HG03432 (cell line): Measurements from ENCODE around the gene COX5A.
A peak's percentile ranks its signal among the peaks of the same experiment; 100 is the strongest.
"Not testable (repeated sequence)": the region's sequence is repeated elsewhere in the genome, so short reads cannot be mapped to it uniquely, and the experiment has no call there.

Experiments
- ATAC-seq: cut with Tn5 transposase; IDR thresholded peaks from one replicate; pipeline ENCODE4 v1.9.1; 2021; ENCODE audit warnings: mild to moderate bottlenecking, moderate library complexity; ENCODE audit not compliant: unreplicated experiment

Gene COX5A

DNA sequence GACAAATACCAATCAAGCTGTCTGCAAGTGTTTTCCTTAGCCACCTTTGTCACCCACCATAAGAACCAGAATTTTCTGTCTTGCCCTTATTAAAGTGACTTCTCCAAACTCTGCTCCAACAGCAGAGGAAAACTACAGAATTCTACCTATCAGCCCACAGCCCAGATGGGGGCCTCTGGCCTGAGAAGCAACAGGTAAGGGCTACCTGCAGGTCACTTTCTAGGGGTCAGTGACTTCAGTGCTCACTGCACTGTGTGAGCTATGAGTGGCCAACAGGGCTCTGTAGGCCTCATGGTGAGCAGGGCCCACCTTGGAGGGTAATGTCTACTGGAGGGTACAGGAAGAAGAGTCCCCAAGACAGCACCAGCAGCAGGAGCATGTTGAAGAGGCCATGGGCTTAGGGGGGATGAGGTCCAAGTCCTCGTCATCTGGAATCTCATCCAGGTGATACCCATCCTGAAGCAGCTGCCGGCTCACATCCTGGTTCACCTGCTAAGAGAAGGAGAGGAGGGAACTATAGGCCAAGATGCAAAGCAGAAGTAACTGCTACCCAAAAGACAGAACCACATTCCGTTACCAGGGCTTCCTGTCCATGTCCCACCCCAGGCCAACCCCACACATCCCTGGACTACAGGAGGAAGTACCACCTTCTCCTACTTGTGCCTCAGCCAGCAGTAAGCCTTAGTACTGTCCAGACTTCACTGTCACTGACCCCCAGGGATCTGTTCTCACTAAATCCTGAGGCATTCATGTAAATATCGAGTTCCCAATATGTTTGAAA lies 35.4 kb downstream of the COX5A start:
- no peak for ATAC-seq

GRCh38 chr15:74901612-74902063 lies 36.2 kb downstream of the COX5A start:
- ATAC-seq: no peak

DNA sequence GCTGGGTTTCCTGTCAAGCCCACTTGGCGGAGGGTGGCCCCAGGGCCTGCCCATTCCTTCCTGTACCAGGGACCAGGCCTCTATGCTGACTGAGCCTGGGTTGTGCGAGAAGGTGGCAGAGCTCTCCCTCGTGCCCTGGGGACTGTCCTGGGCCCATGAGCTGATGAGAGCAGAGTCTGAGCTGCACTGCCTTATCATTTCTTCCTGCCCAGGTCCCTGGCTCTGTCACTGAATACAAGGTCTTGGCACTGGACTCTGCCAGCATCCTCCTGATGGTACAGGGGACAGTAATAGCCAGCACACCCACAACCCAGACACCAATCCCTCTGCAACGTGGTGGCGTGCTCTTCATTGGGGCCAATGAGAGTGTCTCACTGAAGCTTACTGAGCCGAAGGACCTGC lies 40.6 kb downstream of the COX5A start:
- no peak for ATAC-seq

DNA sequence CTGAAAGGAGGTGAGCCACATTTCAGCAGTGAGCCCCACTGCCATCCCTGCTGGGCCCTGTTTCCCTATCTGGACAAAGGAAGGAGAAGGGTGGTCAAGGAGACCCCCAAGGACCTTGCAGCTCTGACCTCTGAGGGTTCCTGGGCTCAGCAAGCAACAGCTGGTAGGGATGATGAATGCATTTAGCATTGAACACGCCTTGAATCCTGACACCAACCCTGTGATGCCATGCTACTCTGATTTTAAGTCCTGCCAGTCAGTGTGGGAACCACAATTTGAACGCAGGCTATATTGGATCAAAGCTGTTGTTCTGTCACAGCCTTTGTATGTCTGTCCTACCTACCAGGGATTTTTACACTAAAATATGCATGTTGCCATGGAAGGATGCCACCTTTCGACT lies 41.6 kb downstream of the COX5A start:
- no peak for ATAC-seq

DNA sequence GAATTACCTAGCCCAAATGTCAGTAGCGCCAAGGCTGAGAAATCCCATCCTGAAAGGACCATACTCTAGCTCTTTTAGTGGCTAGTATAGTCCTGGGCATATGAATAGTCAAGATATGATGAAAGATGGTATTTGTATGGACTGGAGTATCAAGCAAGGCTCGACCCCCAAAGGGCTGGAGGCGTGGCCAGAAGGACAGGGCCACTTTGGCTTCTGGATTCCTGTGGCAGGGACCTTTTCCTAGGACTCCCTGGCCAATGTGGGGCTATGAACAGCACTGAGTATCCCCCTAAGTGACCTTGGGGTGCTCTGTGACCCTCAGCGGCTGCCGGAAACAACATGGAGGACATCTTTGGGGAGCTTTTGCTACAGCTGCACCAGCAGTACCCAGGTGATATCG lies 42.0 kb downstream of the COX5A start:
- no peak for ATAC-seq

DNA sequence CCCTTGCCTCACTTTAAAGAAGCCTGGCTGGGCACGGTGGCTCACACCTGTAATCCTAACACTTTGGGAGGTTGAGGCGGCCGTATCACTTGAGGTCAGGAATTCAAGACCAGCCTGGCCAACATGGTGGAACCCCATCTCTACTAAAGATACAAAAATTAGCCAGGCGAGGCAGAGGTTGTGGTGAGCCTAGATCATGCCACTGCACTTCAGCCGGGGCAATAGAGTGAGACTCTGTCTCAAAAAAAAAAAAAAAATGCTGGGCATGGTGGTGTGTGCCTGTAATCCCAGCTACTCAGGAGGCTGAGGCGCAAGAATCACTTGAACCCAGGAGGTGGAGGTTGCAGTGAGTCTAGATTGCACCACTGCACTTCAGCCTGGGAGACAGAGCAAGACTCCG lies 43.5 kb downstream of the COX5A start:
- not testable (repeated sequence) for ATAC-seq

DNA sequence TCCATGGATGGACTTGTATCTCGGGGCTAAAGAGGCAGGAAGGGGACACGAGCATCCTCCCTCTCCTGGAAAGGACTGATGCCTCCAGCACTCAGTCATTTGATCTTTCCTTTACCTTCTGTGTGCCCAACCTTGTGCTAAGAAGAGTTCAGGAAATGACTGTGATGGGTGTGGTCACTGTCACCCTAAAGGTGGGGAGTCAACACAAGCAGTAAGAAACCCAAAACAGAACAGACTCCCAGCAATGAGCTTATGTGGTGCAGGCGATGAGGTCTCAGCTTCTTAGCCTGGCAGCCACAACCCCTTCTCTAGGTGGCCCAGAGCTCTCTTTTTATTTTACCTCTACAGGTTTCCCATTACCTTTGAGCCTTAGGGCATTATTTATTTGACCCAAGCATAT lies 44.2 kb downstream of the COX5A start:
- no peak for ATAC-seq

DNA sequence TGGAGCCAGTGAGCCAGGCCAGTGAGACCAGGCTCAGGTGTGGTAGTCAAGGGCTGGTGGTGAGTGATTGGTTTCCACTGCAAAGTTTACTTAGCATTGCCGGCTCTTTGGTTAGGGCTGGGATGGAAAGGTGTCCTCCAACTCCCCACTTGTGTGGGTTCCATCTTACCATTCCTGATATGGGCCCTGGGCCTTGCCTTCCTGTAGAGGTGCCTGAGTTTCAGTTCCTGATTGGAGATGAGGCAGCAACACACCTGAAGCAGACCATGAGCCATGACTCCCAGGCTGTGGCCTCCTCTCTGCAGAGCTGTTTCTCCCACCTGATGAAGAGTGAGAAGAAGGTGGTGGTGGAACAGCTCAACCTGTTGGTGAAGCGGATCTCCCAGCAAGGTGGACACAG lies 44.9 kb downstream of the COX5A start:
- no peak for ATAC-seq

DNA sequence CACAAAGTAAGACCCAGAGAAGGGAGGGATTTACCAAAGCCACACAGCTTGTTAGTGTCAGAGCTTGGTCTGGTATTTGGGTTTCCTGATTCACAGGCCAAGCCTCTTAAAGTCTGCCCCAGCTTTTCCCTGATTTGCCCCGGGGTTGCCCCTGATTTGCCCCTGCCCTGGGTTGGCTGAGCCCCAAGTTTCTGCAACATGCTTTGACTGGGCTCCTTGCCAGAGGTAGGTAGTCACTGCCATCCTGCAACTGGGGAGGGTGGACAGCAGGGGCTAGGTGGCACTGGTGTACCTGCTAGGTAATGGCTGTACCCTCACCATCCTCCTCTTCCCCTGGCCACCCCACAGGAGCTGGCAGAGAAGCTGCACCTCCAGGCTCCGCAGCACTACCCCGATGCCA lies 45.6 kb downstream of the COX5A start:
- ATAC-seq: no peak

GRCh38 chr15:74891469-74891868 lies 46.4 kb downstream of the COX5A start:
- ATAC-seq: no peak

DNA sequence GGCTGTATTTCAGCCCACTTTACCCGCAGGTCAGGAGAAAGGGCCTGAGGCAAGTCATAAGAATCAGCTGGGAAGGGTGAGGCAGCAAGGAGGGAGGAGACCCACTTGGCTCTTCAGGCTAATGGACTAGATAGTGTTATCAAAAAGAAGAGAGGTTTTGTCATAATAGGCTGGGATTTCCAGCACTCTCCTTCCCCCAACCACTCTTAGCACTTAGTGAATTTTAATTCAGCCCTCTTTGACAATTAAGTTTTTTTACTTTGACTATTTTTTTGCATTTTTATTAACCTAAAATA lies 47.3 kb downstream of the COX5A start:
- ATAC-seq: no peak

GRCh38 chr15:74889883-74890664 lies 47.8 kb downstream of the COX5A start, which contains the start of gene MPI:
Gene MPI, plus strand, starts transcription at chr15:74890042. Its CDS starts 32 bp downstream, at chr15:74890074.
- ATAC-seq: peak; percentile 91

- ATAC-seq: peak; percentile 24
Measured at GRCh38 chr15:74889390-74889882, 48.4 kb downstream of the COX5A start.

GRCh38 chr15:74888716-74889115 lies 49.2 kb downstream of the COX5A start:
- ATAC-seq: no peak

DNA sequence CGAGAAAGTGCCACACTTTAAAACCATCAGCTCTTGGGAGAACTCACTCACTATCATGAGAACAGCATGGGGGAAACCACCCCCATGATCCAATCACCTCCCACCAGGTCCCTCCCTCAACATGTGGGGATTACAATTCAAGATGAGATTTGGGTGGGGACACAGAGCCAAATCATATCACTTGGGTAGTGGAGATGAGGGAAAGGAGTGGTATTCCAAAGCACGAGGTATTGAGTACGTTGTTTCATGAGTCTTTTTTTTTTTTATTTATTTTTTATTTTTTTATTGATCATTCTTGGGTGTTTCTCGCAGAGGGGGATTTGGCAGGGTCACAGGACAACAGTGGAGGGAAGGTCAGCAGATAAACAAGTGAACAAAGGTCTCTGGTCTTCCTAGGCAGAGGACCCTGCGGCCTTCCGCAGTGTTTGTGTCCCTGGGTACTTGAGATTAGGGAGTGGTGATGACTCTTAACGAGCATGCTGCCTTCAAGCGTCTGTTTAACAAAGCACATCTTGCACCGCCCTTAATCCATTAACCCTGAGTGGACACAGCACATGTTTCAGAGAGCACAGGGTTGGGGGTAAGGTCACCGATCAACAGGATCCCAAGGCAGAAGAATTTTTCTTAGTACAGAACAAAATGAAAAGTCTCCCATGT lies 50.2 kb downstream of the COX5A start:
- not testable (repeated sequence) for ATAC-seq

GRCh38 chr15:74885461-74885860 lies 52.4 kb downstream of the COX5A start:
- ATAC-seq: no peak

DNA sequence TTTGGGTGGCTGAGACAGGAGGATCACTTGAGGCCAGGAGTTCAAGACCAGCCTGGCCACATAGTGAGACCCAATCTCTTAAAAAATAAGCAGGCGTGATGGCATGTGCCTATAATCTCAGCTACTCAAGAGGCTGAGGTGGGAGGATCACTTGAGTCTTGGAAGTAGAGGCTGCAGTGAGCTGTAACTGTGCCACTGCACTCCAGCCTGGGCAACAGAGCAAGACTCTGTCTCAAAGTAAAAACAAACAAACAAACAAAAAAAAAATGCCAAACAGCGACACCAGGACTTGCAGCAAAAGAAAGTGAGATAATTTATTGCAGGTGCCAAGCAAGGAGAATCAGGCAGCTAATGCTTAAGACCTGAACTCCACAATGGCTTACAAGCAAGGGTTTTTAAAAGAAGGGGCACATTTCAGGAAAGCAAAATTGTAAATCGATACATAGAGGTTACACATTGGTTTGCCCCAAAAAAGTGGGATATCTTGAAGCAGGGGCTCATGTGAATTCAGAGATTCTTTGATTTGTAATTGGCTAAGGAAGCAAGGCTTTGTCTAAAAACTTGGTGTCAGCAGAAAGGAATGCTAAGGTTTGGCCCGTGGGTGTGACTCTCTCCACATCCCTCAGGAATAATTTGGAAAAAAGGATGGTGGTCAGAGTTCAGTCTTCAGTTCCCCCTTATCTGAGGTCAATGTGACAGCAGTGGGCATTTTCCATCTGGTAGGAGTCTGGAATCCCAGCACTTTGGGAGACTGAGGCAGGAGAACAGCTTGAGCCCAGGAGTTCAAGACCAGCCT lies 53.2 kb downstream of the COX5A start:
- ATAC-seq: no peak

DNA sequence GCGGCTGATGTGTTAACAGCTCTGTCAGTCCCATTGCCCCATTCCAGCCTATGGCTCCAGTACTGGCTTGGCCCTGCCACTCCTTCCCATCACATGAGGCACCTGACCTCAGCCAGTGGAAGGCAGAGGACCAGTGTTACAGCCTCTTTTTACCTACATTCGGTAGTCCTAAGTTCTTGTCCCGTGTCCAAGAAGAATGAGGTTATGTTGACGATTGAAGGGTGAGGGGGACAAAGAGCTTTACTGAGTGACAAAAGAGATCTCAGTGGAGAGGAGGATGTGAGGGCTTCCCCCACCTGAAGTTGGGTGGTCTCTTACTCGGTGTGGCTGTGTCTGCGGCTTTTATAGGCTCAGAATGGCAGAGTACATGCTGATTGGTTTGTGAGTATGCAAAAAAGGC lies 55.3 kb downstream of the COX5A start:
- ATAC-seq: no peak

DNA sequence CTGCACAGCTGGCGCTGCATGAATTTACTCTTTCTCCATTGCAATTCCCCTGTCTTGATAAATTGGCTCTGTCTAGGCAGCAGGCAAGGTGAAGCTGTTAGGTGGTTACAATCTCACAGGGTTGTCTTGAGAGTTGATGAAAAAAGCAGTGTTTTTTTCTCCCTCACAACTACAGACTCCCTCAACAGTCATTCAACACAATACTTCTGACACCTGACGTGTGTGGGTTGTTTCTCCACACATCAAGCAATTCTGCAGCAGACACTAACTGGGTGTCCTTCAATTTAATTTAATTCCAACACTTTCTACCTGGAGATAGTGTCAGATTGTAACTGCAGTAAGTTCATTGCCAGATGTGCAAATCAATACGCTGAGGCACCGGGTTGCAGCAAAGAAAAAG lies 59.6 kb downstream of the COX5A start:
- no peak for ATAC-seq

- no peak for ATAC-seq
Measured at GRCh38 chr15:74873756-74874424, 64.0 kb downstream of the COX5A start.
